Choroid plexus epithelial cell (primary cell): ENCODE data around the gene SLC15A1.
A peak's percentile ranks its signal among the peaks of the same experiment; 100 is the strongest.

Source experiments
- DNase-seq: peaks from one replicate; pipeline ENCODE4 v3.0.0-alpha.2; 2010; ENCODE audit warnings: low read depth
- H3K4me3 ChIP-seq: 2 replicates; pipeline ENCODE4 v1.5.1; 2011; ENCODE audit warnings: low read depth, mild to moderate bottlenecking, control low read depth, low read length, moderate library complexity
- CTCF ChIP-seq: conservative IDR thresholded peaks from 2 replicates; pipeline ENCODE4 v1.5.1; 2011; ENCODE audit warnings: low read depth, mild to moderate bottlenecking, control low read depth, inconsistent platforms, low read length, moderate library complexity

SLC15A1 gene

GRCh38 chr13:98741741-98742435 lies 10.6 kb downstream of the SLC15A1 start:
- peak; percentile 22 for DNase-seq
- H3K4me3 ChIP-seq = no peak overlapping the region
- no peak for TF ChIP-seq CTCF

- DNase-seq = no peak
- TF ChIP-seq CTCF = no peak
- no peak overlapping the region for H3K4me3 ChIP-seq
Measured at GRCh38 chr13:98740131-98740530, 12.3 kb downstream of the SLC15A1 start.

GRCh38 chr13:98738993-98739392 lies 13.5 kb downstream of the SLC15A1 start:
- no peak for TF ChIP-seq CTCF
- DNase-seq = no peak
- H3K4me3 ChIP-seq = no peak overlapping the region

GRCh38 chr13:98738213-98738612 lies 14.3 kb downstream of the SLC15A1 start:
- H3K4me3 ChIP-seq = no peak overlapping the region
- no peak for DNase-seq
- TF ChIP-seq CTCF = no peak

- DNase-seq = no peak
- TF ChIP-seq CTCF = no peak
- no peak overlapping the region for H3K4me3 ChIP-seq
Measured at GRCh38 chr13:98731925-98732324, 20.5 kb downstream of the SLC15A1 start.

- no peak overlapping the region for H3K4me3 ChIP-seq
- DNase-seq = no peak
- no peak for TF ChIP-seq CTCF
Measured at GRCh38 chr13:98731038-98731437, 21.4 kb downstream of the SLC15A1 start.

GRCh38 chr13:98730441-98730840 lies 22.0 kb downstream of the SLC15A1 start:
- no peak for DNase-seq
- TF ChIP-seq CTCF = no peak

More at GRCh38 chr13:98730441-98730840, 22.0 kb downstream of the SLC15A1 start:
- no peak overlapping the region for H3K4me3 ChIP-seq
